Peyer's patch (tissue), 4 donors: ENCODE measurements around the gene REXO1. TPM values are rescaled to one million over a fixed set of nuclear protein-coding genes. Genes with fewer than 3 reads are reported as not detected.

Experiments
- DNase-seq, 3 donors: peaks; one replicate each; pipeline ENCODE4 v3.0.0-alpha.2; 2017 to 2019
- H3K27ac ChIP-seq, 4 donors: fragments of 200-600 bp; sonication (generic); one replicate each; pipeline ENCODE4 v1.5.1; 2016 to 2019
- H3K27me3 ChIP-seq, 2 donors: fragments of 200-600 bp; sonication (generic); one replicate each; pipeline ENCODE4 v1.5.1; 2019
- H3K36me3 ChIP-seq, 3 donors: fragments of 200-600 bp; sonication (generic); one replicate each; pipeline ENCODE4 v1.5.1; 2016 to 2019
- H3K4me1 ChIP-seq, 4 donors: fragments of 200-600 bp; sonication (generic); one replicate each; pipeline ENCODE4 v1.5.1; 2016 to 2019
- H3K4me3 ChIP-seq, 4 donors: fragments of 200-600 bp; sonication (generic); 1 replicate in 3 of 4; 2 replicates in 1 of 4; pipeline ENCODE4 v1.5.1; 2016 to 2019; ENCODE audit warnings: mild to moderate bottlenecking in 1 of 4
- H3K9me3 ChIP-seq, 4 donors: fragments of 200-600 bp; sonication (generic); one replicate each; pipeline ENCODE4 v1.5.1; 2016 to 2019; ENCODE audit warnings: mild to moderate bottlenecking in 1 of 4
- CTCF ChIP-seq, 6 experiments: fragments of 450-650 bp in 4 of 6; fragments of 200-600 bp in 2 of 6; sonication (generic) in 1 of 6; IDR thresholded peaks; one replicate each; pipeline ENCODE4 v1.5.1; 2017 to 2019; ENCODE audit warnings: antibody characterized with exemption in 6 of 6, mild to moderate bottlenecking in 3 of 6, moderate library complexity in 1 of 6
- POLR2A ChIP-seq, 2 donors: fragments of 450-650 bp; IDR thresholded peaks; one replicate each; pipeline ENCODE4 v1.5.1; 2017; ENCODE audit warnings: antibody characterized with exemption in 2 of 2, mild to moderate bottlenecking in 2 of 2, moderate library complexity in 2 of 2
- total RNA-seq, 4 donors: library from RNA; depleted of rRNA; stranded (reverse); fragments of >200 nt; gene quantifications; one replicate each; pipeline ENCODE4 v1.1.0, GENCODE V29; 2016

REXO1 gene
- total RNA-seq, 4 donors from 2014 or later = 47.0 to 101 (median 57.2) TPM

- H3K36me3 ChIP-seq = no peaks in the 10 kb centered on the region
These were observed 14.4 kb upstream of the REXO1 start for GRCh38 chr19:1862424-1863327.

GRCh38 chr19:1862068-1862423 lies 13.8 kb upstream of the REXO1 start:
- DNase-seq = peak in 1 of 3 donors; percentile 54
- no peak for TF ChIP-seq POLR2A (IDR thresholded peaks at IDR 0.05)
- TF ChIP-seq CTCF (IDR thresholded peaks at IDR 0.05) = peak in 1 of 6 experiments; percentile 4

More at GRCh38 chr19:1862424-1863327, 14.4 kb upstream of the REXO1 start:
- Histone ChIP-seq H3K4me1 (peaks cover 18 to 47% (median 28%) of the 10 kb centered on the region in 4 donors), H3K9me3 (no peaks in the 10 kb centered on the region), H3K27me3 (no peaks in the 10 kb centered on the region), H3K27ac (peak overlapping the region; percentile 96 to 99 (median 98)), H3K4me3 (peak overlapping the region; percentile 67 to 94 (median 80))
- peak in 1 of 6 experiments; percentile 25 for TF ChIP-seq CTCF (IDR thresholded peaks at IDR 0.05)
- no peak for TF ChIP-seq POLR2A (IDR thresholded peaks at IDR 0.05)
- peak in 1 of 3 donors; percentile 78 for DNase-seq

GRCh38 chr19:1861599-1862031 lies 13.3 kb upstream of the REXO1 start:
- H3K27ac ChIP-seq = peak overlapping the region; percentile 96 to 99 (median 98)
- DNase-seq = peak in 1 of 3 donors; percentile 51
- no peak for TF ChIP-seq POLR2A (IDR thresholded peaks at IDR 0.05)
- TF ChIP-seq CTCF (IDR thresholded peaks at IDR 0.05) = no peak
- H3K4me1 ChIP-seq = peaks cover 18 to 50% (median 34%) of the 10 kb centered on the region in 4 donors
- no peaks in the 10 kb centered on the region for H3K9me3 ChIP-seq
- no peaks in the 10 kb centered on the region for H3K27me3 ChIP-seq
- H3K4me3 ChIP-seq = peak overlapping the region; percentile 67 to 94 (median 80)
- H3K36me3 ChIP-seq = no peaks in the 10 kb centered on the region

More at GRCh38 chr19:1862068-1862423, 13.8 kb upstream of the REXO1 start:
- Histone ChIP-seq H3K4me3 (peak overlapping the region; percentile 67 to 94 (median 80)), H3K4me1 (peaks cover 18 to 49% (median 33%) of the 10 kb centered on the region in 4 donors), H3K27ac (peak overlapping the region; percentile 96 to 99 (median 98)), H3K9me3 (no peaks in the 10 kb centered on the region), H3K36me3 (no peaks in the 10 kb centered on the region), H3K27me3 (no peaks in the 10 kb centered on the region)

- Histone ChIP-seq H3K9me3 (no peaks in the 10 kb centered on the region), H3K27ac (peak overlapping the region; percentile 96 to 99 (median 98)), H3K27me3 (no peaks in the 10 kb centered on the region), H3K4me3 (peak overlapping the region in 3 of 4 donors; percentile 73 to 94 (median 86)), H3K36me3 (no peaks in the 10 kb centered on the region), H3K4me1 (peaks cover 20 to 56% (median 39%) of the 10 kb centered on the region in 4 donors)
- no peak for TF ChIP-seq CTCF (IDR thresholded peaks at IDR 0.05)
- no peak for TF ChIP-seq POLR2A (IDR thresholded peaks at IDR 0.05)
- no peak for DNase-seq
These were observed 12.7 kb upstream of the REXO1 start for GRCh38 chr19:1860821-1861598.

GRCh38 chr19:1860042-1860775 lies 11.9 kb upstream of the REXO1 start:
- Histone ChIP-seq H3K4me1 (peaks cover 24 to 63% (median 44%) of the 10 kb centered on the region in 4 donors), H3K27ac (peak overlapping the region; percentile 96 to 99 (median 98)), H3K4me3 (peak overlapping the region in 2 of 4 donors; percentile 73 to 94), H3K9me3 (no peaks in the 10 kb centered on the region), H3K27me3 (no peaks in the 10 kb centered on the region), H3K36me3 (no peaks in the 10 kb centered on the region)
- TF ChIP-seq CTCF (IDR thresholded peaks at IDR 0.05) = no peak
- TF ChIP-seq POLR2A (IDR thresholded peaks at IDR 0.05) = peak; percentile 30 to 64
- peak in 2 of 3 donors; percentile 86 to 90 for DNase-seq
